ENCODE measurements around the gene LMF1. TPM values are rescaled to one million over a fixed set of nuclear protein-coding genes. Genes with fewer than 3 reads are reported as not detected.

Gene LMF1
- total RNA-seq, 3 donors from 2014 or later = 14.1 to 26.4 (median 21.4) TPM

DNA sequence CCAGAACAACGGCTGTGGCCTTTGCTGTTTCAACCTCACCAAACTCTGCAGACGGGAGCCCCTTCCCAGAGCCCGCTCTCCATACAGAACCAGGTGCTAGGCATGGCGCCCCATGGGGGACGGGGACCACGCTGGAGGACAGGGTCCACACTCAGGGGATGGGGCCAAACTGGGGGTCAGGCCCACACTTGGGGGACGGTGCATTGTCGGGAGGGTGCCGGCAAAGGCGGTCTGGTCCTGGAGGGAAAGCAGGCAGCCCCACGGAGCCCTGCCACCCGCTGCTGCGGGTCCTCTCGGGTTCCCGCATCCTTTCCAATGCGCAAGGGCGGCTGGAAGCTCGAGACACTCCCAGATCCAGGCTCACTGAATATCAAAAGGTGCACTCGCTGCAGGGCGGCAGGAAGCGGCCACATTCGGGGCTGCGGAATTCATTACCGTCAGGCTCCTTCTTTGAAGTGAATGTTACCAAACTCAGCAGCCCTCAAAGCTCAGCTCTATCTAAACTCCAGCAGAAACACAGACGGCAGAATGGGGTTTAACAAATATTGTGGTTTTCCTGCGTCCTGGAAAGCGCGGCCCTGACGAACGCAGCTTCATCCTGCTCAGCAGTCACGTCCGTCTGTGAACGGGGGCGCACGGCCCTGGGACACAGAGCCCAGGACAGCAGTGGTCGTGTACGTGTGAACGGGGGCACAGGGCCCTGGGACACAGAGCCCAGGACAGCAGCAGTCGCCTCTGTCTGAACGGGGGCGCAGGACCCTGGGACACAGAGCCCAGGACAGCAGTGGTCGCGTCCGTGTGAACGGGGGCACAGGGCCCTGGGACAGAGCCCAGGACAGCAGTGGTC lies 41.3 kb downstream of the LMF1 start:
- no peaks in the 10 kb centered on the region for H3K4me1 ChIP-seq
- TF ChIP-seq, protein P1, sequence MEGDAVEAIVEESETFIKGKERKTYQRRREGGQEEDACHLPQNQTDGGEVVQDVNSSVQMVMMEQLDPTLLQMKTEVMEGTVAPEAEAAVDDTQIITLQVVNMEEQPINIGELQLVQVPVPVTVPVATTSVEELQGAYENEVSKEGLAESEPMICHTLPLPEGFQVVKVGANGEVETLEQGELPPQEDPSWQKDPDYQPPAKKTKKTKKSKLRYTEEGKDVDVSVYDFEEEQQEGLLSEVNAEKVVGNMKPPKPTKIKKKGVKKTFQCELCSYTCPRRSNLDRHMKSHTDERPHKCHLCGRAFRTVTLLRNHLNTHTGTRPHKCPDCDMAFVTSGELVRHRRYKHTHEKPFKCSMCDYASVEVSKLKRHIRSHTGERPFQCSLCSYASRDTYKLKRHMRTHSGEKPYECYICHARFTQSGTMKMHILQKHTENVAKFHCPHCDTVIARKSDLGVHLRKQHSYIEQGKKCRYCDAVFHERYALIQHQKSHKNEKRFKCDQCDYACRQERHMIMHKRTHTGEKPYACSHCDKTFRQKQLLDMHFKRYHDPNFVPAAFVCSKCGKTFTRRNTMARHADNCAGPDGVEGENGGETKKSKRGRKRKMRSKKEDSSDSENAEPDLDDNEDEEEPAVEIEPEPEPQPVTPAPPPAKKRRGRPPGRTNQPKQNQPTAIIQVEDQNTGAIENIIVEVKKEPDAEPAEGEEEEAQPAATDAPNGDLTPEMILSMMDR (IDR thresholded peaks at IDR 0.05) = no peak
- TF ChIP-seq POLR2AphosphoS5 (IDR thresholded peaks at IDR 0.05) (no peak), POLR2A (IDR thresholded peaks at IDR 0.05) (no peak)
- no peaks in the 10 kb centered on the region for H3K36me3 ChIP-seq
- H3K27me3 ChIP-seq = no peaks in the 10 kb centered on the region
- DNase-seq (ENCODE audit: low spot score in 2 of 2) = no peak
- H3K9me3 ChIP-seq = no peaks in the 10 kb centered on the region
- H3K4me3 ChIP-seq = no peak overlapping the region
- no peak overlapping the region for H3K27ac ChIP-seq
- intact Hi-C loops (cut with DNase I; ENCODE audit: low total_unique reads) = no loop called here

DNA sequence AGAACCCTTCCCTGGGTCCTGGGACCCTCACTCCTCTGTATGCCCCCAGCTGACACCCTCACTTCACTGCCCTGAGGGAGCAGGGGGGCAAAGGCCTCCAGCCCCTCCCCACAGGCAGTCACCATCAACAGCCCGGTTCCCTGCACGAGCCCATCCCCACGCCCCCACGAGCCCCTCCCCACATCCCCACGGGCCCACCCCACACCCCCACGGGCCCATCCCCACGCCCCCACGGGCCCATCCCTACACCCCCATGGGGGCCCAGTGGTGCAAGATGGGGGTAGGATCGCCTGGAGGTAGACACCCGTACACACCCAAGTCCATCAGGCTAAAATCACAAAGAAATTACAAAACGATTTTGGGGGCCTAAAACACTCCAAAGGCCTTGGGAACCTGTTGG lies 42.3 kb downstream of the LMF1 start:
- H3K27me3 ChIP-seq = no peaks in the 10 kb centered on the region
- intact Hi-C loops (cut with DNase I; ENCODE audit: low total_unique reads) = no loop called here
- TF ChIP-seq POLR2A (IDR thresholded peaks at IDR 0.05) (no peak), POLR2AphosphoS5 (IDR thresholded peaks at IDR 0.05) (no peak)
- TF ChIP-seq, protein P1 (IDR thresholded peaks at IDR 0.05) = no peak
- no peaks in the 10 kb centered on the region for H3K9me3 ChIP-seq
- no peak overlapping the region for H3K4me3 ChIP-seq
- H3K27ac ChIP-seq = no peak overlapping the region
- H3K4me1 ChIP-seq = no peaks in the 10 kb centered on the region
- DNase-seq (ENCODE audit: low spot score in 2 of 2) = no peak
- peaks cover 1% of the 10 kb centered on the region for H3K36me3 ChIP-seq

DNA sequence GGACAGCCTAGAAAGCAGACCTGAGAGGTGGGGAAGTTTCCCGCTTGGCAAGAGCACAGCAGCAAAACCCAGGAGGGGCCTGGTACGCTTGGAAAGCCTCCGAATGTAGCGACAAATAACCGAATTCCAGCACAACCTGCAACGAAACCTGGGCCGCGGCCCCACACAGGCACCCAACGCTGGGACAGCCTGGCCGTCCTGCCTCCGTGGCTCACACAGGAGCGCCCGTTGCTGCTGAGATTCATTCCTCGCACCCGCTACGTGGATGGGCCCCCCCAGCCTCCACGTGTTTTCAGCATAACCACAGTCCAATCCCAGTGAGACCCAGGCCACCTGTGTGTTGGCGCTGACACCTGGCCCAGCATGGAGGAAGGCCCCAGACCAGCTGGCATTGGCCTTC lies 42.9 kb downstream of the LMF1 start:
- no peaks in the 10 kb centered on the region for H3K9me3 ChIP-seq
- TF ChIP-seq POLR2AphosphoS5 (IDR thresholded peaks at IDR 0.05) = no peak
- TF ChIP-seq POLR2A (IDR thresholded peaks at IDR 0.05) = no peak
- TF ChIP-seq, protein P1 (IDR thresholded peaks at IDR 0.05) = no peak
- no peak overlapping the region for H3K27ac ChIP-seq
- H3K4me1 ChIP-seq = no peaks in the 10 kb centered on the region
- no peak overlapping the region for H3K4me3 ChIP-seq
- peaks cover 6% of the 10 kb centered on the region for H3K36me3 ChIP-seq
- H3K27me3 ChIP-seq = no peaks in the 10 kb centered on the region
- intact Hi-C loops (cut with DNase I; ENCODE audit: low total_unique reads) = no loop called here
- no peak for DNase-seq (ENCODE audit: low spot score in 2 of 2)

DNA sequence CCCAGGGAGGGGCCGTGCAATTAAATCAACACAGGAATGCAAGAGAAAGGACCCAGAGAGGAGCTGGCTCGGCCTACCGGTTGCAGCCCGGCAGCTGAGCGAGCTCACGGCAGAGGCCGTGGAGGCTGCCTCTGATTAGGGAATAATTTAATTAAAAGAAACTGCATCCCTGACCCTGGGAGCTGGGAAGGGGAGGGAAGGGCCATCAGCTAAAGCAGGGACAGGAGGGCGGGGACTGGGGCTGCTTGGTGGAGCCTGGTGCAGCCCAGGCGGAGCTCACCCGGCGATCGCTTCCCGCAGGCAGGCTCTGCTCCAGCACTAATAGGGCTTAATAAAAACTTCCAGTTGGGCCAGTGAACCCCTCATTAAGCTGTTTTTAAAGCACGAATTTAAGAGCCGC lies 43.4 kb downstream of the LMF1 start:
- H3K4me1 ChIP-seq = no peaks in the 10 kb centered on the region
- H3K9me3 ChIP-seq = no peaks in the 10 kb centered on the region
- H3K27me3 ChIP-seq = no peaks in the 10 kb centered on the region
- H3K27ac ChIP-seq = no peak overlapping the region
- DNase-seq (ENCODE audit: low spot score in 2 of 2) = no peak
- intact Hi-C loops (cut with DNase I; ENCODE audit: low total_unique reads) = no loop called here
- H3K36me3 ChIP-seq = peaks cover 6% of the 10 kb centered on the region
- no peak overlapping the region for H3K4me3 ChIP-seq
- TF ChIP-seq POLR2AphosphoS5 (IDR thresholded peaks at IDR 0.05) (no peak), POLR2A (IDR thresholded peaks at IDR 0.05) (no peak)
- TF ChIP-seq, protein P1 (IDR thresholded peaks at IDR 0.05) = no peak

DNA sequence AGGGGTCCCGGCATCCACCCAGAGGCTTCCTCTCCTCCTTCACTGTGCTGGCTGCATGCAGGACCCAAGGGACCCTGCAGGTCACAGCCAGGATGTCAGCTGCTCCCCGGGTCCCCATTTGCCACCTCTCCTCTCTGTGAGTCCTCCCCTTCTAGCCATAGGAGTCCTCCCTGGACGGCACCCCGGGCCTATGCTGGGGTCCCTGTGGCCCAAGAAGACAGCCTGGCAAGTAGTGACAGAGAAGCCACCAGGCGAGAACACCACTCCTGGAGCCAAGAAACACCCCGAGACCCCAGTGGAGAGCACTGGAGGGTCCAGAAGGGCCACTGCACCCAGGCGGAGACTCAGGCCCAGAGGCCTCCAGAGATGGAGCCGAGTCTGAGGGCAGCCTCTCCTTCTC lies 44.1 kb downstream of the LMF1 start:
- Histone ChIP-seq H3K36me3 (peaks cover 6% of the 10 kb centered on the region), H3K9me3 (no peaks in the 10 kb centered on the region), H3K4me1 (no peaks in the 10 kb centered on the region), H3K27ac (no peak overlapping the region), H3K4me3 (no peak overlapping the region), H3K27me3 (no peaks in the 10 kb centered on the region)
- DNase-seq (ENCODE audit: low spot score in 2 of 2) = no peak
- TF ChIP-seq POLR2A (IDR thresholded peaks at IDR 0.05) (no peak), POLR2AphosphoS5 (IDR thresholded peaks at IDR 0.05) (no peak)
- TF ChIP-seq, protein P1 (IDR thresholded peaks at IDR 0.05) = no peak
- intact Hi-C loops (cut with DNase I; ENCODE audit: low total_unique reads) = no loop called here
